Dermis blood vessel endothelial cell (primary cell): ENCODE measurements around the gene NRIP2. TPM values are rescaled to one million over a fixed set of nuclear protein-coding genes. Genes with fewer than 3 reads are reported as not detected.

Experiments used
- total RNA-seq: library from RNA; depleted of rRNA; stranded (reverse); fragments of >200 nt; gene quantifications from 2 replicates; pipeline ENCODE4 v1.2.3, GENCODE V29; 2014

Gene NRIP2
- total RNA-seq, 1 donor from 2014 or later: not detected

Other genes with a start within 250 kb of the NRIP2 start
- gene FKBP4, start 40.1 kb downstream of the NRIP2 start, total RNA-seq: 47.5 and 72.3 TPM in 2 replicates
- gene ITFG2, start 22.4 kb downstream of the NRIP2 start, total RNA-seq: 17.2 and 19.7 TPM in 2 replicates
- not detected in 2 replicates for gene TEX52, start 22.0 kb upstream of the NRIP2 start, total RNA-seq
- gene FOXM1, start 42.1 kb upstream of the NRIP2 start, total RNA-seq: 4.1 and 32.9 TPM in 2 replicates
- gene RHNO1, start 42.2 kb upstream of the NRIP2 start, total RNA-seq: 23.3 and 25.8 TPM in 2 replicates
- 18.4 and 24.0 TPM in 2 replicates for gene TULP3, start 55.9 kb upstream of the NRIP2 start, total RNA-seq
- gene TEAD4, start 124.4 kb upstream of the NRIP2 start, total RNA-seq: 24.7 and 36.2 TPM in 2 replicates
- 70.8 and 125 TPM in 2 replicates for gene TSPAN9, start 242.3 kb upstream of the NRIP2 start, total RNA-seq